GOT3 (cell line): ENCODE results near the gene SAA1.

Source experiments
- DNase-seq: peaks from one replicate; lab custom pipeline; 2025; ENCODE audit warnings: mixed read lengths; lab: John Stamatoyannopoulos, UW

SAA1 gene

DNA sequence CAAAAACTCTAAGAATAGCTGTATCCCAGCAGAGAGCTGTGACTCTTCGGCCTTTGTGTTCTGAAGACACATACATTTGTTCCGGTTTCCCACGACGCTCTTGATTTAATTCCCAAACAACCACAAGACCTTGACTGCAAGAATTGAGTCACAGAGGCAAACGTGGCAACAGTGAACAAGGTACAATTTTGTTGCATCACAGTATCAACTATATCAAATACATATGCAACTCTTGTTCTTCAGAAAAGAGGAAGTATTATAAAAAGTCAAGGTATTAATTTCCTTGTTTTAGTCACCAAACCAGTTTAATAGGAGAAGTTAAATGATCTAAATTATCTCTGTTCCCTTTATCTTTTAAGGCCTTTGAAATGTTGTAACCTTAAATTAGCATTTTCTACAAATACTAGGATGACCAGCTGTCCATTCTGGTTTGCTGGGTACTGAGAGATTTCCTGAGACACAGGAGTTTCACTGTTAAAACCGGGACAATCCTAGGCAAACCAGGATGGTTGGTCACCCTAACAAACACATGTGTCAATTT, 44.8 kb downstream of the SAA1 start:
- no peak for DNase-seq

GRCh38 chr11:18312012-18312411, 45.9 kb downstream of the SAA1 start:
- DNase-seq = no peak

GRCh38 chr11:18312663-18313420, 46.8 kb downstream of the SAA1 start:
- DNase-seq = no peak

DNA sequence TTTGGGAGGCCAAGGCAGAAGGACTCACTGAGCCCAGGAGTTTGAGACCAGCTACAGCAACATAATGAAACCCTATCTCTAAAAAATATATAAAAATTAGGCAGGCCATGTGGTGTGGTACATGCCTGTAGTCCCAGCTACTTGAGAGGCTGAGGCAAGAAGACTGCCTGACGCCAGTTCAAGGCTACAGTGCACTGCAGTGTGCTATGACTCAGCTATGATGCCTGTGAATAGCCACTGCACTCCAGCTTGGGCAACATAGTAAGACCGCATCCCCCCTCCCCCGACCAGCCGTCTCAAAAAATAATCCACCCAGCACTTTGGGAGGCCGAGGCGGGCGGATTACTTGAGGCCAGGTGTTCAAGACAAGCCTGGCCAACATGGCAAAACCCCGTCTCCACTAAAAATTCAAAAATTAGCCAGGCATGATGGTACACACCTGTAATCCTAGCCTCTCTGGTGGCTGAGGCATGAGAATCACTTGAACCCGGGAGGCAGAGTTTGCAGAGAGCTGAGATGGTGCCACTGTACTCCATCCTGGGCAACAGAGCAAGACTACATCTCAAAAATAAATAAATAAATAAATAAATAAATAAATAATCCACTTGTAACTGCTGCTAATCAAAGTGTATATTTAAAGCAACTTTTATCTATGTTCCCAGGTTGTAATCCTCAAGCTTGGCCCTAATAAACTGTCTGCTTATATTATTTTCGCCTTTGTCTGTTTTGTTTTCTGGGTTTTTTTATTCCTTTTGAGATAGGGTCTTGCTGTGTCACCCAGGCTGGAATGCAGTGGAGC, 48.1 kb downstream of the SAA1 start:
- no peak for DNase-seq

DNA sequence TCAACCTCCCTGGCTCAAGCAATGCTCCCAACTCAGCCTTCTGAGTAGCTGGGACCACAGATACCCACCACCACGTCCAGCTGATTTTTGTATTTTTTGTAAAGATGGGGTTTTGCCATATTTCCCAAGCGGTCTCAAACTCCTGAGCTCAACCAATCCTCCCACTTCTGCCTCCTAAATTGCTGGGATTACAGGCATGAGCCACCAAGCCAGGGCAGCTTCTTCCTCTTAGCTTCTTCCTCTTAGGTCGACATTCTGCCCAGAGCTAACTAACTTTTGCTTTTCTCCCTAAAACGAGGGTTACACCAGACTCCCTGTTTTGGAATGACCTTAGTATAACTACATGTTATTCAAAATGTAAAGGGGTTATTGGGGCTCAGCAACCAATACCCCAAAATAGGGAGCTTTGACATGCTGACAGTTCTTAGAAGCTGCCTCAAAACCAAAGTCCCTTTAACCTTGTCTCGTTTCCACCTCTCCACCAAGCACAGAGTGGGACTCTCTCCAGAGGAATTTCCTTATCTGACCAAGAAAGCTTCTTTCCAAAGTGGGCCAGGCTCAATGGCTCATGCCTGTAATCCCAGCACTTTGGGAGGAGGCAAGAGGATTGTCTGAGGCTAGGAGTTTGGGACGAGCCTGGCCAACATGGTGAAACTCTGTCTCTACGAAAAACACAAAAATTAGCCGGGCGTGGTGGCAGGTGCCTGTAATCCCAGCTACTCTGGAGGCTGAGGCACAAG, 48.9 kb downstream of the SAA1 start:
- no peak for DNase-seq

GRCh38 chr11:18315893-18316292, 49.8 kb downstream of the SAA1 start:
- no peak for DNase-seq

- DNase-seq = no peak
Observed at GRCh38 chr11:18317551-18317950, 51.5 kb downstream of the SAA1 start.
